Loucy (cell line): ENCODE measurements around the gene AKNA.
"Not testable (repeated sequence)": the region's sequence is repeated elsewhere in the genome, so short reads cannot be mapped to it uniquely, and the experiment has no call there.

Experiments used
- H2AFZ ChIP-seq: fragments of 200-600 bp; sonication (generic); 2 replicates; pipeline ENCODE4 v1.6.0; 2016; ENCODE audit warnings: antibody characterized with exemption, mild to moderate bottlenecking, low read length, moderate library complexity
- H3F3A ChIP-seq: fragments of 200-600 bp; 2 replicates; pipeline ENCODE4 v1.6.0; 2016; ENCODE audit warnings: antibody characterized with exemption, low read depth, mild to moderate bottlenecking
- H3K27me3 ChIP-seq: fragments of 200-600 bp; sonication (generic); 2 replicates; pipeline ENCODE4 v1.6.1; 2014; ENCODE audit warnings: low read length, mild to moderate bottlenecking; ENCODE audit not compliant: insufficient read depth, poor library complexity, severe bottlenecking
- H3K36me3 ChIP-seq: fragments of 200-600 bp; sonication (generic); 2 replicates; pipeline ENCODE4 v1.6.1; 2016; ENCODE audit warnings: low read length; ENCODE audit not compliant: insufficient read depth
- H3K4me1 ChIP-seq: fragments of 200-600 bp; sonication (generic); 2 replicates; pipeline ENCODE4 v1.5.1; 2014; ENCODE audit warnings: low read length, mild to moderate bottlenecking; ENCODE audit not compliant: insufficient read depth, poor library complexity, severe bottlenecking
- H3K4me2 ChIP-seq: fragments of 200-600 bp; sonication (generic); 2 replicates; pipeline ENCODE4 v1.6.0; 2014; ENCODE audit warnings: antibody characterized with exemption, low read length, low read depth, mild to moderate bottlenecking; ENCODE audit not compliant: poor library complexity, severe bottlenecking
- H3K4me3 ChIP-seq: fragments of 200-600 bp; sonication (generic); 2 replicates; pipeline ENCODE4 v1.5.1; 2014; ENCODE audit warnings: low read length, mild to moderate bottlenecking, mixed read lengths; ENCODE audit not compliant: poor library complexity, severe bottlenecking
- H3K79me2 ChIP-seq: fragments of 200-600 bp; sonication (generic); 2 replicates; pipeline ENCODE4 v1.6.1; 2014; ENCODE audit warnings: low read length; ENCODE audit not compliant: insufficient read depth
- H3K9ac ChIP-seq: fragments of 200-600 bp; sonication (generic); 2 replicates; pipeline ENCODE4 v1.6.0; 2014; ENCODE audit warnings: mild to moderate bottlenecking, low read depth, low read length, moderate library complexity; ENCODE audit not compliant: poor library complexity, severe bottlenecking
- H3K9me2 ChIP-seq: fragments of 200-600 bp; sonication (generic); replicated peaks from 2 replicates; pipeline ENCODE4 v1.6.1; 2016; ENCODE audit warnings: low read depth, low read length, mixed read lengths
- H3K9me3 ChIP-seq: fragments of 200-600 bp; sonication (generic); 2 replicates; pipeline ENCODE4 v1.6.1; 2014; ENCODE audit warnings: mild to moderate bottlenecking, antibody characterized with exemption, low read length, low read depth; ENCODE audit not compliant: insufficient read depth
- H4K20me1 ChIP-seq: fragments of 200-600 bp; sonication (generic); 2 replicates; pipeline ENCODE4 v1.6.0; 2014; ENCODE audit warnings: antibody characterized with exemption, low read length, mild to moderate bottlenecking; ENCODE audit not compliant: insufficient read depth, poor library complexity, severe bottlenecking
- CTCF ChIP-seq: fragments of 200-600 bp; sonication (generic); conservative IDR thresholded peaks from 2 replicates; pipeline ENCODE4 v1.5.1; 2014; ENCODE audit warnings: mild to moderate bottlenecking, antibody characterized with exemption, low read length
- EZH2phosphoT487 ChIP-seq: fragments of 200-600 bp; IDR thresholded peaks from 2 replicates; pipeline ENCODE4 v1.6.1; 2018; ENCODE audit warnings: antibody characterized with exemption, mild to moderate bottlenecking, moderate library complexity, borderline replicate concordance

Gene AKNA

GRCh38 chr9:114322160-114322818, 65.5 kb downstream of the AKNA start:
- not testable (repeated sequence) for H3K36me3 ChIP-seq, H3F3A ChIP-seq, H3K9ac ChIP-seq, H3K4me2 ChIP-seq, H3K4me3 ChIP-seq, H4K20me1 ChIP-seq, H3K79me2 ChIP-seq, H3K9me3 ChIP-seq, H3K9me2 ChIP-seq, H2AFZ ChIP-seq, H3K4me1 ChIP-seq, H3K27me3 ChIP-seq

GRCh38 chr9:114321759-114322158, 66.0 kb downstream of the AKNA start:
- no peaks in the 10 kb centered on the region for H3K4me1 ChIP-seq
- no peaks in the 10 kb centered on the region for H4K20me1 ChIP-seq
- H2AFZ ChIP-seq: no peak overlapping the region
- TF ChIP-seq CTCF (no peak), EZH2phosphoT487 (no peak)
- no peak overlapping the region for H3K4me2 ChIP-seq
- H3K9ac ChIP-seq: no peak overlapping the region
- H3K4me3 ChIP-seq: no peak overlapping the region
- H3K27me3 ChIP-seq: no peaks in the 10 kb centered on the region
- H3F3A ChIP-seq: no peaks in the 10 kb centered on the region
- H3K9me3 ChIP-seq: no peaks in the 10 kb centered on the region
- no peaks in the 10 kb centered on the region for H3K79me2 ChIP-seq
- H3K36me3 ChIP-seq: no peaks in the 10 kb centered on the region
- no peaks in the 10 kb centered on the region for H3K9me2 ChIP-seq

GRCh38 chr9:114320710-114321109, 67.1 kb downstream of the AKNA start:
- not testable (repeated sequence) for H4K20me1 ChIP-seq, H3K27me3 ChIP-seq, H2AFZ ChIP-seq, H3K9me2 ChIP-seq, H3K9ac ChIP-seq, H3K79me2 ChIP-seq, H3K36me3 ChIP-seq, H3F3A ChIP-seq, H3K4me3 ChIP-seq, H3K4me2 ChIP-seq, H3K9me3 ChIP-seq, H3K4me1 ChIP-seq

- Histone ChIP-seq H3K36me3 (no peaks in the 10 kb centered on the region), H3F3A (no peaks in the 10 kb centered on the region), H2AFZ (no peak overlapping the region), H3K9me2 (no peaks in the 10 kb centered on the region), H3K9me3 (no peaks in the 10 kb centered on the region), H3K4me3 (no peak overlapping the region), H3K4me1 (no peaks in the 10 kb centered on the region), H3K27me3 (no peaks in the 10 kb centered on the region), H3K9ac (no peak overlapping the region), H4K20me1 (no peaks in the 10 kb centered on the region), H3K79me2 (no peaks in the 10 kb centered on the region), H3K4me2 (no peak overlapping the region)
- TF ChIP-seq EZH2phosphoT487: no peak
- TF ChIP-seq CTCF: no peak
Measured at GRCh38 chr9:114319147-114319546, 68.6 kb downstream of the AKNA start.
